ENCODE measurements around the gene FIBCD1. TPM values are rescaled to one million over a fixed set of nuclear protein-coding genes. Genes with fewer than 3 reads are reported as not detected.

FIBCD1 gene
- total and polyA plus RNA-seq, 11 donors, result 0.24 to 3.9 (median 1.3) TPM; not detected in 2

GRCh38 chr9:130927338-130927737 lies 11.7 kb downstream of the FIBCD1 start:
- TF ChIP-seq POLR2A (IDR thresholded peaks at IDR 0.05), result no peak
- TF ChIP-seq, protein P1, sequence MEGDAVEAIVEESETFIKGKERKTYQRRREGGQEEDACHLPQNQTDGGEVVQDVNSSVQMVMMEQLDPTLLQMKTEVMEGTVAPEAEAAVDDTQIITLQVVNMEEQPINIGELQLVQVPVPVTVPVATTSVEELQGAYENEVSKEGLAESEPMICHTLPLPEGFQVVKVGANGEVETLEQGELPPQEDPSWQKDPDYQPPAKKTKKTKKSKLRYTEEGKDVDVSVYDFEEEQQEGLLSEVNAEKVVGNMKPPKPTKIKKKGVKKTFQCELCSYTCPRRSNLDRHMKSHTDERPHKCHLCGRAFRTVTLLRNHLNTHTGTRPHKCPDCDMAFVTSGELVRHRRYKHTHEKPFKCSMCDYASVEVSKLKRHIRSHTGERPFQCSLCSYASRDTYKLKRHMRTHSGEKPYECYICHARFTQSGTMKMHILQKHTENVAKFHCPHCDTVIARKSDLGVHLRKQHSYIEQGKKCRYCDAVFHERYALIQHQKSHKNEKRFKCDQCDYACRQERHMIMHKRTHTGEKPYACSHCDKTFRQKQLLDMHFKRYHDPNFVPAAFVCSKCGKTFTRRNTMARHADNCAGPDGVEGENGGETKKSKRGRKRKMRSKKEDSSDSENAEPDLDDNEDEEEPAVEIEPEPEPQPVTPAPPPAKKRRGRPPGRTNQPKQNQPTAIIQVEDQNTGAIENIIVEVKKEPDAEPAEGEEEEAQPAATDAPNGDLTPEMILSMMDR (IDR thresholded peaks at IDR 0.05), result no peak
- no peak for ATAC-seq
- no peak overlapping the region for H3K27ac ChIP-seq
- H3K4me1 ChIP-seq, result peaks cover 0 to 20% (median 9%) of the 10 kb centered on the region in 12 donors
- DNase-seq, result no peak
- H3K9me3 ChIP-seq, result no peaks in the 10 kb centered on the region
- no peaks in the 10 kb centered on the region for H3K36me3 ChIP-seq
- WGBS, 4 donors, result 79 to 91% (median 89%) methylated on average over 7 to 10 of the region's 10 CpGs
- H3K27me3 ChIP-seq, result peaks cover 0 to 17% (median 3%) of the 10 kb centered on the region in 9 donors
- no peak overlapping the region for H3K4me3 ChIP-seq
- intact Hi-C loops (cut with DNase I), result no loop called here

DNA sequence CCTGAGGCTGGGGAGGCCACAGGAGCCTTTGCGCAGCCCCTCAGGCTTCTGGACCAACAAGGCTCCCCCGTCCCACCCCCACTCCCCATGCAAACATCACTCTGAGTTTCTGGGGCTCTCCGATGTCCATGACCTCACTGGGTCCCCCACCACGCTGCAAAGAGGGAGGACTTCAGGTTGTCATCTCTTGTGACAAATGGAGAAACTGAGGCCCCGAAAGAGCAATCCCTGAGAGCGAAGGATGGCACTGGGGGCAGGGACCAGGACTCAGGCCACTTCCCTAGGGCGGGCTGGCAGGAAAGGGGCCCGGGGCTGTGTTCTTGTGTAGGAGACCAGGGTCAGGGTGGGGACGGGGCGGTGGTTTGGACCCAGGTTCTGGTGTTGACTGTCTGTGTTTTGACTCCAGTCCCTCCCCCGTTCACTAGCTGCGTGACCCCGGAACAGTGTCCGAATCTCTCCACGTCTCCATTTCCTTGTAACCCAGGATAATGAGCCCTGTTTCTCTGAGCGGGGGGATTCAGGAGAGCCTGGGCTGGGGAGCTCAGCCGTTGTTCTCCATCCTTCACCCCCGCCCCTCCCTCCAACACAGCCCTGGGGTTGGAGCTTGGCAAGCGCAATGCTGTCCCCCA lies 13.9 kb downstream of the FIBCD1 start:
- Histone ChIP-seq H3K36me3 (no peaks in the 10 kb centered on the region), H3K27ac (no peak overlapping the region), H3K9me3 (no peaks in the 10 kb centered on the region), H3K4me3 (no peak overlapping the region), H3K27me3 (peaks cover 0 to 24% (median 3%) of the 10 kb centered on the region in 9 donors), H3K4me1 (peaks cover 0 to 10% (median 1%) of the 10 kb centered on the region in 12 donors)
- ATAC-seq (no peak), DNase-seq (no peak)
- intact Hi-C loops (cut with DNase I), result no loop called here
- no peak for TF ChIP-seq POLR2A (IDR thresholded peaks at IDR 0.05)
- TF ChIP-seq, protein P1 (IDR thresholded peaks at IDR 0.05), result no peak
- 79 to 86% (median 82%) methylated on average over 16 to 19 of the region's 19 CpGs for WGBS, 4 donors

DNA sequence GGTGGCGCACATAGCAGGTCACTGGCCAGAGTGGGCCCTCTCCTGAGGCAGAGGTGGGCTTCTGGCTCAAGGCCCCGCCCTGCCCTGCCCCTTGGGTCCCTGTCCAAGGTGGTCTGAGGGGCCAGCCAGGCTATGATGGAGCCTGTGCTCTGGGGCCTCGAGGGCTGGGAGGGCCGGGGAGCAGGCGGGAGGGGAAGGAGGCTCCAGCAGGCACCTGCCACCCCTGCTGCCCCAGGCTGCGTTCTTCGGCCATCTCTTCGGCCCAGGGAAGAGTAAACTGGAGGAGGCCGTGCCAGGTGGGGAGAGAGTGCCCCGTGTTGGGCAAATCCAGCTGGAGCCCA lies 14.6 kb downstream of the FIBCD1 start:
- H3K4me1 ChIP-seq, result peaks cover 0 to 10% (median 1%) of the 10 kb centered on the region in 12 donors
- no peak for ATAC-seq
- peaks cover 0 to 26% (median 3%) of the 10 kb centered on the region in 9 donors for H3K27me3 ChIP-seq
- intact Hi-C loops (cut with DNase I), result no loop called here
- H3K9me3 ChIP-seq, result no peaks in the 10 kb centered on the region
- H3K36me3 ChIP-seq, result no peaks in the 10 kb centered on the region
- TF ChIP-seq, protein P1 (IDR thresholded peaks at IDR 0.05), result no peak
- TF ChIP-seq POLR2A (IDR thresholded peaks at IDR 0.05), result no peak
- 80 to 83% (median 82%) methylated on average over 8 to 10 of the region's 10 CpGs for WGBS, 4 donors
- H3K4me3 ChIP-seq, result no peak overlapping the region
- H3K27ac ChIP-seq, result no peak overlapping the region
- no peak for DNase-seq

- no peaks in the 10 kb centered on the region for H3K9me3 ChIP-seq
- intact Hi-C loops (cut with DNase I), result no loop called here
- peaks cover 0 to 28% (median 3%) of the 10 kb centered on the region in 9 donors for H3K27me3 ChIP-seq
- no peaks in the 10 kb centered on the region for H3K36me3 ChIP-seq
- peaks cover 0 to 11% (median 1%) of the 10 kb centered on the region in 12 donors for H3K4me1 ChIP-seq
- DNase-seq (no peak), ATAC-seq (no peak)
- WGBS, 4 donors, result 78 to 89% (median 86%) methylated on average over 22 to 42 of the region's 42 CpGs
- H3K27ac ChIP-seq, result no peak overlapping the region
- H3K4me3 ChIP-seq, result no peak overlapping the region
- TF ChIP-seq, protein P1 (IDR thresholded peaks at IDR 0.05), result no peak
- no peak for TF ChIP-seq POLR2A (IDR thresholded peaks at IDR 0.05)
These were observed 15.2 kb downstream of the FIBCD1 start for GRCh38 chr9:130923611-130924447.
